NOMO-1 treated with DMSO at 0.1 percent for 48 hours (cell line): ENCODE measurements around the gene MBD4.

Source experiments
- DNase-seq: peaks from one replicate; lab custom pipeline; 2025; ENCODE audit not compliant: unreplicated experiment; lab: John Stamatoyannopoulos, UW

The MBD4 gene

GRCh38 chr3:129463716-129464115 lies 24.0 kb upstream of the MBD4 start:
- no peak for DNase-seq

- DNase-seq, result no peak
Measured at GRCh38 chr3:129463094-129463493, 23.3 kb upstream of the MBD4 start.

GRCh38 chr3:129462361-129462968 lies 22.7 kb upstream of the MBD4 start:
- DNase-seq, result no peak

GRCh38 chr3:129461461-129462146 lies 21.9 kb upstream of the MBD4 start:
- DNase-seq, result no peak

GRCh38 chr3:129461022-129461421 lies 21.3 kb upstream of the MBD4 start:
- no peak for DNase-seq

- DNase-seq, result no peak
Measured at GRCh38 chr3:129460572-129460971, 20.8 kb upstream of the MBD4 start.

GRCh38 chr3:129460155-129460554 lies 20.4 kb upstream of the MBD4 start:
- DNase-seq, result no peak

- DNase-seq, result no peak
Measured at GRCh38 chr3:129453732-129454131, 14.0 kb upstream of the MBD4 start.

- no peak for DNase-seq
Measured at GRCh38 chr3:129449279-129450115, 9.7 kb upstream of the MBD4 start.

GRCh38 chr3:129448186-129448895 lies 8.6 kb upstream of the MBD4 start:
- DNase-seq, result no peak

GRCh38 chr3:129446926-129447325 lies 7.2 kb upstream of the MBD4 start:
- DNase-seq, result no peak

- DNase-seq, result no peak
Measured at GRCh38 chr3:129445471-129445870, 5.7 kb upstream of the MBD4 start.

GRCh38 chr3:129442947-129443346 lies 3.2 kb upstream of the MBD4 start:
- DNase-seq, result no peak

- DNase-seq, result no peak
Measured at GRCh38 chr3:129442486-129442885, 2.7 kb upstream of the MBD4 start.

GRCh38 chr3:129441782-129442181 lies 2.0 kb upstream of the MBD4 start:
- DNase-seq, result no peak

- DNase-seq, result peak; percentile 41
Measured at GRCh38 chr3:129441215-129441614, 1.5 kb upstream of the MBD4 start.

- DNase-seq, result no peak
Measured at GRCh38 chr3:129440618-129441190, 956 bp upstream of the MBD4 start.

GRCh38 chr3:129439226-129439816 lies 427 bp downstream of the MBD4 start:
- peak; percentile 66 for DNase-seq

- DNase-seq, result no peak
Measured at GRCh38 chr3:129435367-129435766, 4.4 kb downstream of the MBD4 start.

- DNase-seq, result no peak
Measured at GRCh38 chr3:129434140-129434539, 5.6 kb downstream of the MBD4 start.

GRCh38 chr3:129433565-129433964 lies 6.2 kb downstream of the MBD4 start:
- DNase-seq, result no peak
